Endothelial cell of umbilical vein (primary cell): Measurements from ENCODE around the gene LRRN4. TPM values are rescaled to one million over a fixed set of nuclear protein-coding genes. Genes with fewer than 3 reads are reported as not detected.

Experiments used
- BruUV-seq: library from RNA; stranded (reverse); fragments of 400-500 nt; replicated peaks from 2 replicates; lab custom pipeline; 2021; lab: Mats Ljungman, UMichigan
- CTCF ChIA-PET: fragments of 300-600, 350-600 bp; sonication (Branson Sonifier 250); formaldehyde crosslinking; loops from one replicate; lab custom pipeline; 2021; ENCODE audit warnings: antibody characterized with exemption, inconsistent platforms; lab: Charles Lee
- POLR2A ChIA-PET: fragments of 300-600, 350-600 bp; sonication (Branson Sonifier 250); formaldehyde crosslinking; loops from one replicate; lab custom pipeline; 2021; ENCODE audit warnings: antibody characterized with exemption, inconsistent platforms; lab: Charles Lee
- DNase-seq: peaks from one replicate; pipeline ENCODE4 v3.0.0-alpha.2; 2011; ENCODE audit warnings: low read depth, low spot score
- FAIRE-seq: peaks from 2 replicates; lab custom pipeline; 2011; peaks lifted over from hg19 to GRCh38; lab: Jason Lieb, UNC
- H2AFZ ChIP-seq: 2 replicates; pipeline ENCODE4 v1.6.0; 2012; ENCODE audit warnings: low read depth, low read length, control low read depth, inconsistent platforms
- H3K27ac ChIP-seq: 2 replicates; pipeline ENCODE4 v1.5.1; 2011; ENCODE audit warnings: low read depth, mild to moderate bottlenecking, control low read depth, low read length, moderate library complexity; ENCODE audit not compliant: insufficient read depth
- H3K27me3 ChIP-seq, 2 experiments: 2 replicates each; pipeline versions ENCODE4 v1.6.0 to v1.6.1; 2011; ENCODE audit warnings: low read length in 2 of 2, mixed read lengths in 1 of 2; ENCODE audit not compliant: control insufficient read depth in 2 of 2, insufficient read depth in 2 of 2
- H3K36me3 ChIP-seq, 2 experiments: 2 replicates in 1 of 2; 3 replicates in 1 of 2; pipeline ENCODE4 v1.5.1; 2011; ENCODE audit warnings: low read length in 2 of 2, mild to moderate bottlenecking in 1 of 2, moderate library complexity in 1 of 2; ENCODE audit not compliant: control insufficient read depth in 2 of 2, insufficient read depth in 2 of 2; ENCODE audit errors: extremely low read depth in 1 of 2
- H3K4me1 ChIP-seq: 3 replicates; pipeline ENCODE4 v1.5.1; 2011; ENCODE audit warnings: mild to moderate bottlenecking, low read length; ENCODE audit not compliant: control insufficient read depth, insufficient read depth; ENCODE audit errors: extremely low read depth
- H3K4me2 ChIP-seq: 2 replicates; pipeline ENCODE4 v1.6.1; 2011; ENCODE audit warnings: low read length, control low read depth, mixed read lengths; ENCODE audit not compliant: insufficient read depth
- H3K4me3 ChIP-seq, 3 experiments: fragments of 200-600 bp in 1 of 3; sonication (generic), shearing (Covaris generic) in 1 of 3; replicated peaks in 1 of 3; 2 replicates each; pipeline ENCODE4 v1.5.1; 2011 to 2016; ENCODE audit warnings: control low read depth in 3 of 3, low read length in 3 of 3, mild to moderate bottlenecking in 2 of 3, inconsistent platforms in 1 of 3, low read depth in 1 of 3, moderate library complexity in 1 of 3; ENCODE audit not compliant: insufficient read depth in 1 of 3
- H3K79me2 ChIP-seq: 2 replicates; pipeline ENCODE4 v1.6.0; 2012; ENCODE audit warnings: low read length, inconsistent platforms; ENCODE audit not compliant: control insufficient read depth, insufficient read depth
- H3K9ac ChIP-seq: replicated peaks from 2 replicates; pipeline ENCODE3; 2011; ENCODE audit warnings: low read length, control low read depth; ENCODE audit not compliant: insufficient read depth; ENCODE audit errors: extremely low read depth
- H3K9me1 ChIP-seq: replicated peaks from 3 replicates; pipeline ENCODE4 v1.6.0; 2011; ENCODE audit warnings: mild to moderate bottlenecking, low read length; ENCODE audit not compliant: control insufficient read depth, insufficient read depth; ENCODE audit errors: extremely low read depth
- H3K9me3 ChIP-seq: replicated peaks from 2 replicates; pipeline ENCODE4 v1.5.1; 2012; ENCODE audit warnings: low read length, inconsistent platforms; ENCODE audit not compliant: control insufficient read depth, insufficient read depth
- H4K20me1 ChIP-seq: replicated peaks from 2 replicates; pipeline ENCODE3; 2011; ENCODE audit warnings: mild to moderate bottlenecking, low read length; ENCODE audit not compliant: control insufficient read depth, insufficient read depth; ENCODE audit errors: extremely low read depth
- EZH2 ChIP-seq: IDR thresholded peaks from 2 replicates; pipeline ENCODE4 v1.6.1; 2012; ENCODE audit warnings: borderline replicate concordance, low read depth, mild to moderate bottlenecking, moderate library complexity, low read length, inconsistent platforms; ENCODE audit not compliant: severe bottlenecking
- FOS ChIP-seq: IDR thresholded peaks from 2 replicates; pipeline ENCODE4 v1.6.1; 2011; ENCODE audit warnings: mild to moderate bottlenecking, low read length, moderate library complexity, borderline replicate concordance; ENCODE audit not compliant: insufficient read depth
- GATA2 ChIP-seq: IDR thresholded peaks from 2 replicates; pipeline ENCODE4 v1.7.0; 2011; ENCODE audit warnings: low read depth, mild to moderate bottlenecking, moderate library complexity, mixed read lengths, low read length; ENCODE audit not compliant: insufficient read length, insufficient read depth
- JUN ChIP-seq: IDR thresholded peaks from 2 replicates; pipeline ENCODE4 v1.6.1; 2011; ENCODE audit warnings: borderline replicate concordance, low read depth; ENCODE audit not compliant: insufficient read length, insufficient read depth
- MYC ChIP-seq: IDR thresholded peaks from one replicate; pipeline ENCODE4 v1.6.1; 2011; ENCODE audit warnings: mild to moderate bottlenecking, low read depth, low read length
- POLR2A ChIP-seq: IDR thresholded peaks from 2 replicates; pipeline ENCODE4 v1.6.1; 2012; ENCODE audit warnings: low read depth, mild to moderate bottlenecking, control low read depth, low read length
- POLR2AphosphoS5 ChIP-seq: IDR thresholded peaks from 2 replicates; pipeline ENCODE4 v1.6.1; 2012; ENCODE audit warnings: low read depth, mild to moderate bottlenecking, control low read depth, low read length, moderate library complexity; ENCODE audit not compliant: insufficient read depth
- dilution Hi-C: fragments of 300-500 bp; cut with MboI; formaldehyde crosslinking; loops from one replicate; pipeline ENCODE4 v1.15.0; 2019; ENCODE audit warnings: low sequenced_read_pairs; ENCODE audit not compliant: extremely low pct_ligation_motif_present
- intact Hi-C: fragments of 100-400 bp; cut with micrococcal nuclease; formaldehyde crosslinking; loops from one replicate; pipeline ENCODE4 v1.10.0; 2022
- polyA plus RNA-seq, 4 experiments: library from polyadenylated mRNA; depleted of rRNA in 3 of 4; stranded (reverse) in 3 of 4; unstranded in 1 of 4; fragments of >200 nt; gene quantifications; 2 replicates each; pipeline versions ENCODE4 v1.2.1 to v1.2.3, GENCODE V29; 2011 to 2012; ENCODE audit warnings: missing spikeins in 1 of 4
- total RNA-seq: library from RNA; stranded (reverse); gene quantifications from 2 replicates; pipeline ENCODE4 v1.2.3, GENCODE V29; 2021
- TF ChIP-seq, protein P1 (sequence below): IDR thresholded peaks from 2 replicates; pipeline ENCODE4 v1.6.1; 2011; ENCODE audit not compliant: insufficient read depth, insufficient read length
- TF ChIP-seq, protein P2 (sequence below), 2 donors: IDR thresholded peaks; 1 replicate in 1 of 2; 2 replicates in 1 of 2; pipeline ENCODE4 v1.5.1; 2011; ENCODE audit warnings: low read length in 2 of 2, mild to moderate bottlenecking in 2 of 2, moderate library complexity in 2 of 2, control low read depth in 1 of 2, inconsistent platforms in 1 of 2, low read depth in 1 of 2; ENCODE audit not compliant: insufficient read depth in 1 of 2; ENCODE audit errors: extremely low read depth in 1 of 2

LRRN4 gene
- total and polyA plus RNA-seq, 2 donors (not counting 3 experiments of a cell fraction or from before 2014, with no cell fraction given), result not detected

DNA sequence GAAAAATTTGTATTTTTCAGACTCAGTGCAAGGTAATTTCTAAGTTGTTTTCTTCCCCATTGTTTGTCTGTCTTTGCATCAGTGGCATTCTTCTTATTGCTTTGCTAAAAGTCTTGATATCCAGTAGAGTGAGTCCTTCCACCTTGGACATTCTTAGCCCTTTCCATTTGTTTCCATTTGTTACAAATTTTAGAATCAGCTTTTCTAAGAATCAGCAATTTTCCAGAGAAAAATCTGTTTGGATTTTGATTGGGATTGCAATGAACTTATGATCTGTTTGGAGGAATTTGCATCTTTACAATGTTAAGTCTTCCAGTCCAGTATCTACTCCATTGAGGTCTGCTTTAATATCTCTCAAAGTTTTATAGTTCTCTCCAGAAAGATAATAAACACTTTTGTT lies 36.4 kb downstream of the LRRN4 start:
- Histone ChIP-seq H3K36me3 (peaks cover 8% of the 10 kb centered on the region in 2 experiments), H3K4me1 (no peaks in the 10 kb centered on the region), H3K9ac (no peak overlapping the region), H3K4me2 (no peak overlapping the region), H3K9me1 (no peaks in the 10 kb centered on the region), H3K27me3 (no peaks in the 10 kb centered on the region), H3K9me3 (no peaks in the 10 kb centered on the region), H2AFZ (no peak overlapping the region), H3K4me3 (no peak overlapping the region), H3K79me2 (peaks cover 38% of the 10 kb centered on the region), H3K27ac (no peak overlapping the region), H4K20me1 (no peaks in the 10 kb centered on the region)
- ChIA-PET POLR2A (no interaction called here), CTCF (no interaction called here)
- BruUV-seq, result no TSS peak
- dilution Hi-C loops, result no loop called here
- intact Hi-C loops, result no loop called here
- DNase-seq (no peak), FAIRE-seq (no peak)
- TF ChIP-seq POLR2A (no peak), MYC (no peak), EZH2 (no peak), JUN (no peak), GATA2 (no peak), FOS (no peak), POLR2AphosphoS5 (no peak)
- TF ChIP-seq, protein P1, sequence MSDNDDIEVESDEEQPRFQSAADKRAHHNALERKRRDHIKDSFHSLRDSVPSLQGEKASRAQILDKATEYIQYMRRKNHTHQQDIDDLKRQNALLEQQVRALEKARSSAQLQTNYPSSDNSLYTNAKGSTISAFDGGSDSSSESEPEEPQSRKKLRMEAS, result no peak
- TF ChIP-seq, protein P2, sequence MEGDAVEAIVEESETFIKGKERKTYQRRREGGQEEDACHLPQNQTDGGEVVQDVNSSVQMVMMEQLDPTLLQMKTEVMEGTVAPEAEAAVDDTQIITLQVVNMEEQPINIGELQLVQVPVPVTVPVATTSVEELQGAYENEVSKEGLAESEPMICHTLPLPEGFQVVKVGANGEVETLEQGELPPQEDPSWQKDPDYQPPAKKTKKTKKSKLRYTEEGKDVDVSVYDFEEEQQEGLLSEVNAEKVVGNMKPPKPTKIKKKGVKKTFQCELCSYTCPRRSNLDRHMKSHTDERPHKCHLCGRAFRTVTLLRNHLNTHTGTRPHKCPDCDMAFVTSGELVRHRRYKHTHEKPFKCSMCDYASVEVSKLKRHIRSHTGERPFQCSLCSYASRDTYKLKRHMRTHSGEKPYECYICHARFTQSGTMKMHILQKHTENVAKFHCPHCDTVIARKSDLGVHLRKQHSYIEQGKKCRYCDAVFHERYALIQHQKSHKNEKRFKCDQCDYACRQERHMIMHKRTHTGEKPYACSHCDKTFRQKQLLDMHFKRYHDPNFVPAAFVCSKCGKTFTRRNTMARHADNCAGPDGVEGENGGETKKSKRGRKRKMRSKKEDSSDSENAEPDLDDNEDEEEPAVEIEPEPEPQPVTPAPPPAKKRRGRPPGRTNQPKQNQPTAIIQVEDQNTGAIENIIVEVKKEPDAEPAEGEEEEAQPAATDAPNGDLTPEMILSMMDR (IDR thresholded peaks at IDR 0.05; ENCODE audit: extremely low read depth in 1 of 2, insufficient read depth in 1 of 2, low read depth in 1 of 2, low read length in 2 of 2), result no peak
